ENCODE data around the gene ETV6. TPM values are rescaled to one million over a fixed set of nuclear protein-coding genes. Genes with fewer than 3 reads are reported as not detected.

The ETV6 gene
- polyA plus RNA-seq, 2 of the 4 experiments (the other 2 are of a cell fraction), result 4.0 to 7.0 TPM

- ChIA-PET CTCF (no interaction called here), POLR2A (no interaction called here)
- ATAC-seq, result no peak
- no peak overlapping the region for H3K4me3 ChIP-seq
- no peak for DNase-seq (ENCODE audit: low read depth in 1 of 2, low spot score in 1 of 2)
- no peak overlapping the region for H3K27ac ChIP-seq
- FAIRE-seq, result no peak
- TF ChIP-seq MYC (IDR thresholded peaks at IDR 0.05; ENCODE audit: borderline replicate concordance, low read length), result no peak
- no peak for TF ChIP-seq RNF2 (IDR thresholded peaks at IDR 0.05; ENCODE audit: borderline replicate concordance, low read depth)
- TF ChIP-seq E2F6 (IDR thresholded peaks at IDR 0.05; ENCODE audit: borderline replicate concordance, low read depth), result no peak
- H3K4me1 ChIP-seq, result peaks cover 14% of the 10 kb centered on the region; the same call in 1 of the 3 replicates
- WGBS (ENCODE audit: missing lambda C conversion rate), result 100% methylated on average over 1 of the region's 1 CpG
- no peaks in the 10 kb centered on the region for H3K9me3 ChIP-seq
- H3K4me2 ChIP-seq, result no peak overlapping the region
Measured at GRCh38 chr12:11660624-11661023, 11.2 kb downstream of the ETV6 start.

DNA sequence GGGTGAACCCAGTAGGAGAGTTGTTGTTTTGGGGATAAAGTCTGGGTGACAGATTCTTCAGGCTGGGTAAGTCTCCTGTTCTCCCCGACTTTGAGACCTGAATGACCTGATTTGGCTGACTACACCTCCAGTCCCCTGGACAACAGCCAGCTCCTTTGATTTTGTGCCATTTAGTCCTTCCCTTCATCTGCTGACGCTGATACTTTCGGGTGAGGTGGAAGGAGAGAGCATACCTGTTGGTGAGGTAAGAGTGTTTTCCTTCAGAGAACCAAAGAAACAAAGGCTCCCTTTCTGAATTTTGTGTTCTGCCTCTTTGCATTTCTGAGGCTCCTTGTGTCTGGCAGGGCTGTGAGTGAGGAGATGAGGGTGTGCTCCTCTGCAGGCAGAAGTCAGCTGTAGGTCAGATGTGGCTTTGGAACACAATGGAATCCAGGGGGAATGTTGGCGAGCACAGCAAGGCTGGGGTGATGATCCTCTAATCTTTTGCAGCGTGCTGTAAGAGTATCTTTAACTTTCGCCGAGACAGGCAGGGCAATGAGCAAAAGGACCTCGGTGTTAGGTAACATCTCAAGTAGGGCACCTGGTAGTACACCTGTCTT is 12.1 kb downstream of the ETV6 start:
- WGBS (ENCODE audit: missing lambda C conversion rate), result 97% methylated on average over 8 of the region's 8 CpGs
- FAIRE-seq (no peak), DNase-seq (ENCODE audit: low read depth in 1 of 2, low spot score in 1 of 2) (no peak), ATAC-seq (no peak)
- Histone ChIP-seq H3K4me1 (peaks cover 9% of the 10 kb centered on the region; the same call in 1 of the 3 replicates), H3K4me3 (no peak overlapping the region), H3K4me2 (no peak overlapping the region), H3K27ac (no peak overlapping the region), H3K9me3 (no peaks in the 10 kb centered on the region)
- TF ChIP-seq CBX2 (IDR thresholded peaks at IDR 0.05; ENCODE audit: borderline replicate concordance, low read depth) (no peak), CEBPB (IDR thresholded peaks at IDR 0.05) (no peak), REST (IDR thresholded peaks at IDR 0.05) (no peak), ZC3H11A (IDR thresholded peaks at IDR 0.05) (no peak), HMGXB4 (CRISPR knock-in tag; IDR thresholded peaks at IDR 0.05; ENCODE audit: borderline replicate concordance) (no peak), NFE2L2 (conservative IDR thresholded peaks at IDR 0.05; ENCODE audit: low read length) (no peak), HOXA7 (CRISPR knock-in tag; IDR thresholded peaks at IDR 0.05) (no peak)
- TF ChIP-seq, protein P1, sequence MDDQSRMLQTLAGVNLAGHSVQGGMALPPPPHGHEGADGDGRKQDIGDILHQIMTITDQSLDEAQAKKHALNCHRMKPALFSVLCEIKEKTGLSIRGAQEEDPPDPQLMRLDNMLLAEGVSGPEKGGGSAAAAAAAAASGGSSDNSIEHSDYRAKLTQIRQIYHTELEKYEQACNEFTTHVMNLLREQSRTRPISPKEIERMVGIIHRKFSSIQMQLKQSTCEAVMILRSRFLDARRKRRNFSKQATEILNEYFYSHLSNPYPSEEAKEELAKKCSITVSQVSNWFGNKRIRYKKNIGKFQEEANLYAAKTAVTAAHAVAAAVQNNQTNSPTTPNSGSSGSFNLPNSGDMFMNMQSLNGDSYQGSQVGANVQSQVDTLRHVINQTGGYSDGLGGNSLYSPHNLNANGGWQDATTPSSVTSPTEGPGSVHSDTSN (IDR thresholded peaks at IDR 0.05), result no peak
- ChIA-PET POLR2A (no interaction called here), CTCF (no interaction called here)

DNA sequence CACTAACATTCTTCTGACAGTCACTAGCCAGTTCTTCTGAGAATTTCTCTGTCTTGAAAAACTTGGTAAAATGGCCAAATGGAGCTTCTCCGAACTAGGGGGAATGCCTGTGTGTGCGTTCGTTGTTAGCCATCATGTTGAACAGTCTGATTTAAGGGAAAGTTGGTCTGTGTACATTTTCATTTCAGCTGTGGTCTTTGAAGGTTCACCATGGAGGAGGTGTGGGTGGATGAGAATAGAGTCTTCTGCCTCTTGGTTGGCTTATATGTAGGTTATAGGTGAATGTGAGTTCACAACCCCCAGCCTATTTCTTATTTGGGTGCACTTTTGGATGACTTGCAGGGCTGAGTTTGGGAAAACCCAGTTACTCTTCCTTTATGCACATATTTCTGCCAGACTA is 12.9 kb downstream of the ETV6 start:
- Histone ChIP-seq H3K27ac (no peak overlapping the region), H3K4me1 (peaks cover 9% of the 10 kb centered on the region; the same call in 1 of the 3 replicates), H3K9me3 (no peaks in the 10 kb centered on the region), H3K4me2 (no peak overlapping the region), H3K4me3 (no peak overlapping the region)
- WGBS (ENCODE audit: missing lambda C conversion rate), result 96% methylated on average over 3 of the region's 3 CpGs
- ChIA-PET CTCF (no interaction called here), POLR2A (no interaction called here)
- DNase-seq (ENCODE audit: low read depth in 1 of 2, low spot score in 1 of 2), result no peak
- TF ChIP-seq NR3C1 (IDR thresholded peaks at IDR 0.05) (no peak), BHLHE40 (IDR thresholded peaks at IDR 0.05; ENCODE audit: low read depth, low read length) (no peak), FOXS1 (CRISPR knock-in tag; IDR thresholded peaks at IDR 0.05) (no peak), MAZ (IDR thresholded peaks at IDR 0.05; ENCODE audit: borderline replicate concordance, low read depth, low read length) (no peak), HDAC2 (IDR thresholded peaks at IDR 0.05) (no peak), ZSCAN20 (CRISPR knock-in tag; IDR thresholded peaks at IDR 0.05) (no peak), CHD4 (IDR thresholded peaks at IDR 0.05; ENCODE audit: borderline replicate concordance) (no peak), PHF8 (IDR thresholded peaks at IDR 0.05; ENCODE audit: borderline replicate concordance, low read depth) (no peak), ZNF302 (CRISPR knock-in tag; IDR thresholded peaks at IDR 0.05) (no peak), E2F6 (IDR thresholded peaks at IDR 0.05; ENCODE audit: borderline replicate concordance, low read depth) (no peak), HOXA7 (CRISPR knock-in tag; IDR thresholded peaks at IDR 0.05) (no peak)
- TF ChIP-seq, protein P2, sequence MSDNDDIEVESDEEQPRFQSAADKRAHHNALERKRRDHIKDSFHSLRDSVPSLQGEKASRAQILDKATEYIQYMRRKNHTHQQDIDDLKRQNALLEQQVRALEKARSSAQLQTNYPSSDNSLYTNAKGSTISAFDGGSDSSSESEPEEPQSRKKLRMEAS (IDR thresholded peaks at IDR 0.05), result no peak
- TF ChIP-seq, protein P3, sequence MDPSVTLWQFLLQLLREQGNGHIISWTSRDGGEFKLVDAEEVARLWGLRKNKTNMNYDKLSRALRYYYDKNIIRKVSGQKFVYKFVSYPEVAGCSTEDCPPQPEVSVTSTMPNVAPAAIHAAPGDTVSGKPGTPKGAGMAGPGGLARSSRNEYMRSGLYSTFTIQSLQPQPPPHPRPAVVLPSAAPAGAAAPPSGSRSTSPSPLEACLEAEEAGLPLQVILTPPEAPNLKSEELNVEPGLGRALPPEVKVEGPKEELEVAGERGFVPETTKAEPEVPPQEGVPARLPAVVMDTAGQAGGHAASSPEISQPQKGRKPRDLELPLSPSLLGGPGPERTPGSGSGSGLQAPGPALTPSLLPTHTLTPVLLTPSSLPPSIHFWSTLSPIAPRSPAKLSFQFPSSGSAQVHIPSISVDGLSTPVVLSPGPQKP (IDR thresholded peaks at IDR 0.05; ENCODE audit: low read depth, low read length), result no peak
- ATAC-seq, result no peak
- no peak for FAIRE-seq

Data from A549 (cell line).